Neural progenitor cell (in vitro differentiated cells): ENCODE results near the gene ASRGL1.

Experiments
- EZH2 ChIP-seq: fragments of 200-600 bp; sonication (generic); IDR thresholded peaks from 2 replicates; pipeline ENCODE4 v1.6.1; 2017; ENCODE audit warnings: antibody characterized with exemption, mild to moderate bottlenecking, moderate library complexity
- EZH2phosphoT487 ChIP-seq: fragments of 200-600 bp; sonication (generic); IDR thresholded peaks from 2 replicates; pipeline ENCODE4 v1.6.1; 2017; ENCODE audit warnings: antibody characterized with exemption

- TF ChIP-seq EZH2phosphoT487 (no peak), EZH2 (no peak)
Measured at GRCh38 chr11:62402960-62403730, 65.9 kb downstream of the ASRGL1 start.
